ENCODE results near the gene MTMR10. TPM values are rescaled to one million over a fixed set of nuclear protein-coding genes. Genes with fewer than 3 reads are reported as not detected.

The MTMR10 gene
- total and polyA plus RNA-seq, 4 donors, result 9.0 to 35.0 (median 11.6) TPM

- DNase-seq (no peak), ATAC-seq (ENCODE audit: low FRiP score) (no peak)
- intact Hi-C loops (cut with DNase I), result no loop called here
- 64 to 65% methylated on average over 4 of the region's 4 CpGs for WGBS, 2 donors
- H3K4me3 ChIP-seq (ENCODE audit: low read length in 2 of 2), result no peak overlapping the region
- no peak overlapping the region for H3K27ac ChIP-seq (ENCODE audit: low read depth in 1 of 2, low read length in 2 of 2)
- H3K4me1 ChIP-seq (ENCODE audit: control insufficient read depth in 1 of 2, insufficient read depth in 2 of 2, low read length in 2 of 2), result no peaks in the 10 kb centered on the region
- no peaks in the 10 kb centered on the region for H3K27me3 ChIP-seq (ENCODE audit: control insufficient read depth in 1 of 2, insufficient read depth in 2 of 2, low read length in 1 of 2)
- no peaks in the 10 kb centered on the region for H3K36me3 ChIP-seq (ENCODE audit: control insufficient read depth in 1 of 2, insufficient read depth in 2 of 2, low read length in 1 of 2)
- no peaks in the 10 kb centered on the region for H3K9me3 ChIP-seq (ENCODE audit: control insufficient read depth, low read length)
Measured at GRCh38 chr15:30889196-30889595, 102.2 kb downstream of the MTMR10 start.

Other genes with a start within 250 kb of the MTMR10 start
- 10 to 100 TPM in 1 of 2 donors, 1 to 10 TPM in 1; 4.3 to 15.9 TPM for gene FAN1, start 87.7 kb downstream of the MTMR10 start, total RNA-seq
- gene FAN1, start 87.7 kb downstream of the MTMR10 start, polyA plus RNA-seq, result 10 to 100 TPM in 1 of 2 donors, 1 to 10 TPM in 1; 5.9 to 13.0 TPM
- gene TRPM1, start 110.1 kb upstream of the MTMR10 start, total RNA-seq, result not detected
- not detected for gene TRPM1, start 110.1 kb upstream of the MTMR10 start, polyA plus RNA-seq

Measured in aorta (tissue), 5 donors.